ENCODE measurements around the gene KIF16B.
"Not testable (repeated sequence)": the region's sequence is repeated elsewhere in the genome, so short reads cannot be mapped to it uniquely, and the experiment has no call there.

KIF16B gene

DNA sequence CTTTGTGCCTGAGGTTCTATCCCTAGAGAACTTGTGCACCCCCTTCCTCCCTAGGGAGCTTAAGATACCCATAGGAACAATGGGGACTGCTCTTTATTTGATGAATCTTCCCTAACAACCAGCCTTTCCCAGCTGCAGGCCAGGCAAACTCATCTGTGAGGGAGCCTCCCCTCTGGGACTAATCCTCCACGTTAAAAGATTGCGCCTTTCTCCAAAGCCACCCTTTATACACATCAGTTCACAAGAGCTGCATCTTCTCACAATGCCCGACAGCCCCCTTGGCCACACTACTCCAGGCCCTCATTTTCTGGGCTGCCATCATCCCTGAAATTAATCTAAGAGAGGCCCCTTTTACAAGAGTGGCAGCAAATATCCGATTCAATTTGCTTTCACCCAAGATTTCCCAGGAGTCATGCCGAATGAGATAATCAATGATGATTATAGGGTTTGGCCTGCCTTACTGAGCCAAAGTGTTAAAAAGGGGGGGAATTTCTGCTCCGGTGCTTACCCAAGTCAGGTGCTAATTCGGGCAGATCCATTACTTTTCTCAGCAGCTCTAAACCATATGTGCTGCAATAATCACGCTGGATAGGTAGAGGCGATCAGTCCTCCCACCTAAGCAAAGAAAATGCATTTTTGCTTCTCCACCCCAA, 336.5 kb downstream of the KIF16B start:
- peak; percentile 14 for DNase-seq

DNA sequence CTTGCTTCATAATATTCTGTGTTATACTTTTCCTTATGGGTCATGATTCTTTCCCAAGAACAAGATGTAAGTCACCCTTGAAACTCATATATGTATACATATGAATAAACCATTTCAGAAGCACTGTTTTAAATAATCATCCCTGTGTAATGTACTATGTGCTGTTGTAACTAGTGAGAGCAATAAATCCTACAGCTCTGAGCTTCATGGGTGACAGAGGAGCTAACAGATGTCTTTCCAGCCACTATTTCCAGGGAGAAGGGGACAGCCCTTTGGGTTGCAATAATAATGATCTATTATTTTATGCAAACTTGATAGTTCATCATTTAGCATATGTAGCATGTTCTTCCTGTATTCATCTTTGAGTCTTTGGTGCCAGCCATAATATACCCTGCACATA, 342.8 kb downstream of the KIF16B start:
- no peak for DNase-seq

DNA sequence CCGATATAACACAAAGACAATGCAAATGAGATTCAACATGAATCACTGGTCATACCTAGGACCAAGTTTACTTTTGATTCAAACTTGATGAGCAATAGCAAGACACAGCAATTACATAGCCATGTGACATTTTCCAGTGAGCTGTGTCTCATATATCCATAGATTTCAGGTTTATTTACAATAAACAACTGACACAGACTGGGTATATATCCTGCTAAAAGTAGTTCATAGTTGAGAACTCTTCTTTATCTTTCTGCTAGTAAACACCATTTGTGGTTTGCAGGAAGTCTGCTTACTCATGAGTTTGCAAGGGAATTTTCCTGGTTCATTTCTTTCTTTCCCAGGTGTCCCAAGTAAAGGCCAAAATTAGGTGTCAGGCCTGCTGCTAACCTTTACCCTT, 343.4 kb downstream of the KIF16B start:
- DNase-seq, result no peak

DNA sequence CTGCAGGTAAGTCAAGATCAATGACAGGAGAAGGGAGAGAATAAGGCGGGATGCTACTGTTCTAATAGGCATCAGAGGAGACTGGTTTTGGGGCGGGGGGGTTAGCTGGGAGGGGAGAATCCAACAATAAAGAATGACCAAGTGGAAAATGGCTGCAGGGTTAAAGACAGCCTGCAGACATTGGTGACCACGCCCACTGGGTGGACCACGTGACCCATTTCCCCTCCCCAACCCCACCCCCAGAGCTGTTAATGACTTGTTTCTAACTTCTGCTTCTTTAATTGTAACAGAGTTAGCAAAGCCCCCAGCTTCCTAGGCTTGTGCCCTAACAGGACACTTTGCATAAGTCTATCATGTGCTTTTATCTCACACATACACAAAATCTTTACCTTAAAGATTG, 344.5 kb downstream of the KIF16B start:
- DNase-seq, result no peak

DNA sequence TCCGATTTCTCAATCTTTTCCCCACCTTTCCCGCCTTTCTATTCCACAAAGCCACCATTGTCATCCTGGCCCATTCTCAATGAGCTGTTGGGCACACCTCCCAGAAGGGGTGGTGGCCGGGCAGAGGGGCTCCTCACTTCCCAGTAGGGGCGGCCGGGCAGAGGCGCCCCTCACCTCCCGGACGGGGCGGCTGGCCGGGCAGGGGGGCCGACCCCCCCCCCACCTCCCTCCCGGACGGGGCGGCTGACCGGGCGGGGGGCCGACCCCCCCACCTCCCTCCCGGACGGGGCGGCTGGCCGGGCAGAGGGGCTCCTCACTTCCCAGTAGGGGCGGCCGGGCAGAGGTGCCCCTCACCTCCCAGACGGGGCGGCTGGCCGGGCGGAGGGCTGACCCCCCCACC, 346.3 kb downstream of the KIF16B start:
- DNase-seq, result not testable (repeated sequence)

DNA sequence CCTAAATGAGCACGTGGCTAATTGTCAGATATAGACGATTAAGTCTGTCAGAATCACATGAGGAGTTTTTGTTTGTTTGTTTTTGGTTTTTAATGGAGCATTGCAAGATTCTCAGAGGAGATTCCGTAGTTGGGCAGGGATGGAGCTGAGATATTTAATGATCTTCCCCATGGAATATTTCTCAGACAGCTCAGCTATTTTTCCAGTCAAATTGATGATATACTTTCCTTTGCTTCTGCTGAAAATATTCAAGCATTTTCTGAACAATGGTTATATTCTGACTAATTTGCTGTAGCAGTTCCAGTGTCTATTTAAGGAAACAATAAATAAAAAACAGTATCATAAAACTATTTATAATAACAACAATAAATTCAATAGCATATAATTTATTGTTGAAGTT, 348.4 kb downstream of the KIF16B start:
- DNase-seq, result no peak

DNA sequence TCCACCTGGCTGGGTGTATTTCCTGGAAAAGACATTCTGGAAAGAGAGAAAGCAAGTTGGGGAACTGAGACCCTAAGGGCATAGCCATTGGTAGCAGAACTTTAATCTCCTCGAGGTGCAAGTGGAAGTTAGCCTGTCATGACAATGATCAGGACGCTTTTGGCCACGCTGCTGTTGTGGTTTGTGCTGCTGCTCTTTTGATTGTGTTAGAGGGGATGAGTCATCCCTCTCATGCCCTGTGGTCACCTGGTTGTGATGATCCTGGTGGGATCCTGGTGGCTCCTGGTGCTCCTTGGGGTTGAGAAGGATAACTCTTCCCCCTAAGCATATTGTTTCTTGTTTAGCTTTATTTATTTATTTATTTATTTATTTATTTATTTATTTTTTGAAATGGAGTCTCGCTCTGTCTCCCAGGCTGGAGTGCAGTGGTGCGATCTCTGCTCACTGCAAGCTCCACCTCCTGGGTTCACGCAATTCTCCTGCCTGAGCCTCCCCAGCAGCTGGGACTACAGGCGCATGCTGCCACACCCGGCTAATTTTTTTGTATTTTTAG, 350.3 kb downstream of the KIF16B start:
- no peak for DNase-seq

Data from NCI-H1436 treated with DMSO at 0.1 percent for 48 hours (cell line).